ENCODE results near the gene GPC5. TPM values are rescaled to one million over a fixed set of nuclear protein-coding genes. Genes with fewer than 3 reads are reported as not detected.

The GPC5 gene
- total RNA-seq, 2 experiments from 2014 or later, result 2.4 TPM; not detected in 1

GRCh38 chr13:92716749-92717148 is 1318.3 kb downstream of the GPC5 start:
- Histone ChIP-seq H2AFZ (ENCODE audit: low read length) (no peak overlapping the region), H3K9me2 (ENCODE audit: insufficient read depth, low read length) (no peaks in the 10 kb centered on the region), H3K79me2 (ENCODE audit: insufficient read depth, low read depth, low read length) (no peaks in the 10 kb centered on the region), H3K36me3 (ENCODE audit: insufficient read depth, low read length) (no peaks in the 10 kb centered on the region), H3K4me2 (ENCODE audit: low read length) (no peak overlapping the region), H3K4me3 (ENCODE audit: low read depth, low read length, poor library complexity, severe bottlenecking) (no peak overlapping the region), H4K20me1 (ENCODE audit: insufficient read depth, low read length) (no peaks in the 10 kb centered on the region), H3K9me3 (ENCODE audit: low read length) (no peaks in the 10 kb centered on the region), H3K27ac (ENCODE audit: low read depth, low read length, poor library complexity, severe bottlenecking) (no peak overlapping the region), H3K4me1 (ENCODE audit: insufficient read depth, low read length, poor library complexity, severe bottlenecking) (no peaks in the 10 kb centered on the region)
- TF ChIP-seq EZH2phosphoT487 (IDR thresholded peaks at IDR 0.05; ENCODE audit: borderline replicate concordance, low read depth, low read length), result no peak
- no peak for TF ChIP-seq CTCF (conservative IDR thresholded peaks at IDR 0.05; ENCODE audit: low read length)
- no peak for DNase-seq (ENCODE audit: low spot score)
- CTCF ChIA-PET (ENCODE audit: unreplicated experiment), result no interaction called here
- POLR2A ChIA-PET, result no interaction called here
- intact Hi-C loops (cut with micrococcal nuclease; ENCODE audit: unreplicated experiment), result no loop called here
- BruUV-seq (replicated peaks), result no TSS peak

- no peak overlapping the region for H3K4me3 ChIP-seq (ENCODE audit: low read depth, low read length, poor library complexity, severe bottlenecking)
- BruUV-seq (replicated peaks), result no TSS peak
- TF ChIP-seq EZH2phosphoT487 (IDR thresholded peaks at IDR 0.05; ENCODE audit: borderline replicate concordance, low read depth, low read length) (no peak), CTCF (conservative IDR thresholded peaks at IDR 0.05; ENCODE audit: low read length) (no peak)
These were observed 1319.4 kb downstream of the GPC5 start for GRCh38 chr13:92717857-92718256.

GRCh38 chr13:92719868-92720267 is 1321.4 kb downstream of the GPC5 start:
- Histone ChIP-seq H3K9me3 (ENCODE audit: low read length) (no peaks in the 10 kb centered on the region), H3K4me1 (ENCODE audit: insufficient read depth, low read length, poor library complexity, severe bottlenecking) (no peaks in the 10 kb centered on the region), H4K20me1 (ENCODE audit: insufficient read depth, low read length) (no peaks in the 10 kb centered on the region), H3K36me3 (ENCODE audit: insufficient read depth, low read length) (no peaks in the 10 kb centered on the region), H2AFZ (ENCODE audit: low read length) (no peak overlapping the region), H3K79me2 (ENCODE audit: insufficient read depth, low read depth, low read length) (no peaks in the 10 kb centered on the region), H3K4me3 (ENCODE audit: low read depth, low read length, poor library complexity, severe bottlenecking) (no peak overlapping the region), H3K27ac (ENCODE audit: low read depth, low read length, poor library complexity, severe bottlenecking) (no peak overlapping the region), H3K4me2 (ENCODE audit: low read length) (no peak overlapping the region), H3K9me2 (ENCODE audit: insufficient read depth, low read length) (no peaks in the 10 kb centered on the region)
- DNase-seq (ENCODE audit: low spot score), result no peak
- intact Hi-C loops (cut with micrococcal nuclease; ENCODE audit: unreplicated experiment), result no loop called here
- no TSS peak for BruUV-seq (replicated peaks)
- POLR2A ChIA-PET, result no interaction called here
- TF ChIP-seq EZH2phosphoT487 (IDR thresholded peaks at IDR 0.05; ENCODE audit: borderline replicate concordance, low read depth, low read length), result no peak
- TF ChIP-seq CTCF (conservative IDR thresholded peaks at IDR 0.05; ENCODE audit: low read length), result no peak
- CTCF ChIA-PET (ENCODE audit: unreplicated experiment), result no interaction called here

More at GRCh38 chr13:92717857-92718256, 1319.4 kb downstream of the GPC5 start:
- ChIA-PET POLR2A (interaction anchor here (0.7 kb wide), 1 partner anchor 484 kb away, joined by 3 read pairs; no protein-coding TSS in a partner anchor), CTCF (ENCODE audit: unreplicated experiment) (no interaction called here)
- Histone ChIP-seq H3K9me3 (ENCODE audit: low read length) (no peaks in the 10 kb centered on the region), H3K36me3 (ENCODE audit: insufficient read depth, low read length) (no peaks in the 10 kb centered on the region), H3K4me1 (ENCODE audit: insufficient read depth, low read length, poor library complexity, severe bottlenecking) (no peaks in the 10 kb centered on the region), H2AFZ (ENCODE audit: low read length) (no peak overlapping the region), H3K27ac (ENCODE audit: low read depth, low read length, poor library complexity, severe bottlenecking) (no peak overlapping the region), H4K20me1 (ENCODE audit: insufficient read depth, low read length) (no peaks in the 10 kb centered on the region), H3K79me2 (ENCODE audit: insufficient read depth, low read depth, low read length) (no peaks in the 10 kb centered on the region), H3K9me2 (ENCODE audit: insufficient read depth, low read length) (no peaks in the 10 kb centered on the region), H3K4me2 (ENCODE audit: low read length) (no peak overlapping the region)
- DNase-seq (ENCODE audit: low spot score), result no peak
- intact Hi-C loops (cut with micrococcal nuclease; ENCODE audit: unreplicated experiment), result no loop called here

Measured in OCI-LY7 (cell line).